HepG2 (cell line): ENCODE measurements around the gene ZNF687. TPM values are rescaled to one million over a fixed set of nuclear protein-coding genes. Genes with fewer than 3 reads are reported as not detected.

ENCODE experiments used
- BHLHE40 ChIP-seq: IDR thresholded peaks from 2 replicates; pipeline ENCODE4 v1.6.1; 2011; ENCODE audit warnings: low read length, improper control_type of control experiment
- DR1 ChIP-seq: sonication (generic); formaldehyde crosslinking; IDR thresholded peaks from 2 replicates; pipeline ENCODE4 v1.8.0; 2021; ENCODE audit warnings: mild to moderate bottlenecking, missing genetic modification reagents, inconsistent platforms
- ETS1 ChIP-seq: sonication (generic); formaldehyde crosslinking; IDR thresholded peaks from 2 replicates; pipeline ENCODE4 v1.4.0; 2020; ENCODE audit warnings: missing genetic modification reagents
- FIP1L1 ChIP-seq: fragments of 200-400 bp; formaldehyde crosslinking; IDR thresholded peaks from 2 replicates; pipeline ENCODE4 v1.6.1; 2018; ENCODE audit warnings: low read depth, mild to moderate bottlenecking, low read length, moderate library complexity, borderline replicate concordance; ENCODE audit not compliant: insufficient read depth
- JUN ChIP-seq: sonication (generic); formaldehyde crosslinking; IDR thresholded peaks from 2 replicates; pipeline ENCODE4 v1.4.0; 2020; ENCODE audit warnings: mild to moderate bottlenecking, missing genetic modification reagents
- KLF6 ChIP-seq: IDR thresholded peaks from 2 replicates; pipeline ENCODE4 v1.8.0; 2016; ENCODE audit warnings: missing biosample characterization, missing genetic modification reagents
- MAFF ChIP-seq: IDR thresholded peaks from 2 replicates; pipeline ENCODE4 v1.6.1; 2011; ENCODE audit warnings: low read depth, low read length, improper control_type of control experiment
- MAZ ChIP-seq, 2 experiments: sonication (generic) in 1 of 2; formaldehyde crosslinking in 1 of 2; IDR thresholded peaks; 2 replicates each; pipeline versions ENCODE4 v1.5.0 to v1.6.1; 2012 to 2020; ENCODE audit warnings: low read depth in 2 of 2, mild to moderate bottlenecking in 2 of 2, borderline replicate concordance in 1 of 2, improper control_type of control experiment in 1 of 2, low read length in 1 of 2, missing genetic modification reagents in 1 of 2, moderate library complexity in 1 of 2
- MEIS2 ChIP-seq: sonication (generic); formaldehyde crosslinking; IDR thresholded peaks from 2 replicates; pipeline ENCODE4 v1.9.0; 2021; ENCODE audit warnings: mild to moderate bottlenecking, missing genetic modification reagents
- RAD51 ChIP-seq: fragments of 450-650 bp; IDR thresholded peaks from 2 replicates; pipeline ENCODE4 v1.6.1; 2016; ENCODE audit warnings: borderline replicate concordance
- REXO4 ChIP-seq: sonication (generic); formaldehyde crosslinking; IDR thresholded peaks from 2 replicates; pipeline ENCODE4 v1.8.0; 2022; ENCODE audit warnings: missing genetic modification reagents, mild to moderate bottlenecking, borderline replicate concordance
- SMC3 ChIP-seq: IDR thresholded peaks from 2 replicates; pipeline ENCODE4 v1.6.1; 2011; ENCODE audit warnings: low read length, improper control_type of control experiment
- SOX13 ChIP-seq, 3 experiments: fragments of 450-650 bp in 1 of 3; sonication (generic) in 1 of 3; formaldehyde crosslinking in 1 of 3; IDR thresholded peaks in 2 of 3; conservative IDR thresholded peaks in 1 of 3; 2 replicates each; pipeline versions ENCODE4 v1.5.0 to v1.6.1; 2016 to 2020; ENCODE audit warnings: antibody characterized with exemption in 1 of 3, mild to moderate bottlenecking in 1 of 3, missing compliant biosample characterization in 1 of 3, missing genetic modification reagents in 1 of 3, moderate library complexity in 1 of 3
- SRF ChIP-seq: IDR thresholded peaks from 2 replicates; pipeline ENCODE4 v1.6.1; 2011; ENCODE audit warnings: mild to moderate bottlenecking, low read depth, low read length, moderate library complexity
- TBP ChIP-seq: sonication (generic); formaldehyde crosslinking; IDR thresholded peaks from 2 replicates; pipeline ENCODE4 v1.5.0; 2020; ENCODE audit warnings: missing genetic modification reagents
- TCF12 ChIP-seq, 2 experiments: fragments of 450-650 bp in 1 of 2; sonication (generic) in 1 of 2; formaldehyde crosslinking in 1 of 2; IDR thresholded peaks; 2 replicates each; pipeline versions ENCODE4 v1.6.1 to v1.8.0; 2017 to 2022; ENCODE audit warnings: antibody characterized with exemption in 1 of 2, mild to moderate bottlenecking in 1 of 2, missing genetic modification reagents in 1 of 2, moderate library complexity in 1 of 2
- TCF7L2 ChIP-seq: IDR thresholded peaks from 2 replicates; pipeline ENCODE4 v1.6.1; 2011; ENCODE audit warnings: mild to moderate bottlenecking, low read depth, low read length, moderate library complexity
- ZMYM2 ChIP-seq: sonication (generic); formaldehyde crosslinking; IDR thresholded peaks from 2 replicates; pipeline ENCODE4 v1.8.0; 2022; ENCODE audit warnings: mild to moderate bottlenecking, missing genetic modification reagents
- ZNF101 ChIP-seq: sonication (generic); formaldehyde crosslinking; IDR thresholded peaks from 2 replicates; pipeline ENCODE4 v1.4.0; 2020; ENCODE audit warnings: mild to moderate bottlenecking, low read depth, missing genetic modification reagents, borderline replicate concordance
- ZNF264 ChIP-seq: sonication (generic); formaldehyde crosslinking; IDR thresholded peaks from 2 replicates; pipeline ENCODE4 v1.4.0; 2020; ENCODE audit warnings: missing genetic modification reagents
- ZNF441 ChIP-seq: sonication (generic); formaldehyde crosslinking; IDR thresholded peaks from 2 replicates; pipeline ENCODE4 v1.7.0; 2021; ENCODE audit warnings: missing genetic modification reagents, borderline replicate concordance
- ZNF577 ChIP-seq: sonication (generic); formaldehyde crosslinking; IDR thresholded peaks from 2 replicates; pipeline ENCODE4 v1.4.0; 2020; ENCODE audit warnings: mild to moderate bottlenecking, low read depth, missing genetic modification reagents, borderline replicate concordance
- ZNF619 ChIP-seq: sonication (generic); formaldehyde crosslinking; IDR thresholded peaks from 2 replicates; pipeline ENCODE4 v1.4.0; 2020; ENCODE audit warnings: mild to moderate bottlenecking, missing genetic modification reagents
- ZNF784 ChIP-seq: sonication (generic); formaldehyde crosslinking; IDR thresholded peaks from 2 replicates; pipeline ENCODE4 v1.5.1; 2020; ENCODE audit warnings: missing genetic modification reagents, mild to moderate bottlenecking, borderline replicate concordance
- ZNF816 ChIP-seq: sonication (generic); formaldehyde crosslinking; IDR thresholded peaks from 2 replicates; pipeline ENCODE4 v1.8.0; 2022; ENCODE audit warnings: missing genetic modification reagents, mild to moderate bottlenecking, borderline replicate concordance
- ZZZ3 ChIP-seq: sonication (generic); formaldehyde crosslinking; IDR thresholded peaks from 2 replicates; pipeline ENCODE4 v1.4.0; 2020; ENCODE audit warnings: missing genetic modification reagents, mild to moderate bottlenecking, borderline replicate concordance
- polyA plus RNA-seq, 8 experiments: library from polyadenylated mRNA; depleted of rRNA in 3 of 8; stranded (reverse) in 7 of 8; unstranded in 1 of 8; fragments of >200 nt; fragmentation: Illumina TruSeq in 4 of 8; extraction: Trizol in 4 of 8; gene quantifications; 2 replicates each; pipeline versions ENCODE4 v1.2.1 to v1.2.3, GENCODE V29; 2011 to 2016; ENCODE audit warnings: low read depth in 4 of 8, missing spikeins in 1 of 8, mixed read lengths in 1 of 8; ENCODE audit not compliant: insufficient read depth in 1 of 8
- total RNA-seq, 5 experiments: library from RNA; depleted of rRNA; stranded (reverse); fragments of >200 nt; fragmentation: Illumina TruSeq; extraction: Trizol; gene quantifications; 2 replicates each; pipeline ENCODE4 v1.2.3, GENCODE V29; 2016; ENCODE audit warnings: low read depth in 1 of 5

ZNF687 gene
- total and polyA plus RNA-seq, 2 of the 13 experiments (the other 11 are each of a cell fraction or from before 2014, with no cell fraction given): 14.1 to 16.5 TPM

DNA sequence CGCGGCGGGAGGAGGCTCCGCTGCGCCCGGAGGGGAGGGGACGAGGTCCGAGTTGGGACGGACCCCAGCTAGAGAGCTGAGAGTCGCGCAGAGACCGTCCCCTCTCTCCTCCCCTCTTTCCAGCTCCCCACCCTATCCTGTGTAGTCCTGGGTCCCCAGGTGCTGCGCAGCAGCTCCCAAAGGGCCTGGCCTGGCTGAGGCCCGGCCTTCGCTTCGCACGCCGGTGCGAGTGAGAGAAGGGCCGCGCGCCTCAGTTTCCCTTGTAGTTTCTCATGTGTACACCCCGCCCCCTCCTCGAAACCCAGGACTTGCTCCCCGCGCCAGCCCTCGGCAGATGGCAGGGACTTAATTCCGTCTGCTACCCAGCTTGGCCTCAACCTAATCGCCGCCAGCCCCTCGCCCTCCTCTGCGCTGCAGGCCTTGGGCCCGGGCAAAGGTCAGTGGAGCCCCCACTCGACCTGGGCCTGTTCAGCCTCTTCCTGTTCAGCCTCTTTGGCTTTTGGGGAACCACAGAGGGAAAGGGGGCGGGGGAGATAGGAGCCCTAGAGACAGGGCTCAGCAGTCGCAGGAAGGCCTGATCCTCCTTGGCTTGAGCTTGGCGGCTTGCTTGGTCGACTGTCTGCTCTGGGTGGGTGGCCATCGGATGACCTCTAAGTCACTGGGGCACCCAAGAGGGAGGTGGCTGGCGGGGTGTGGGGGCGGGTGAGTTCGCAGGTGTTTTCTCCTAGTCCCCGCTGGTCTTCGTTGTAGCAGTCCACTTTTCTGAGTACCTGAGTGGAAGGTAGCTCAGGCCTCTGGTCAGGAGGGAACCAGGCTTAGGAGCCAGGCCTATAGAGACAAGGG lies 1.0 kb downstream of the ZNF687 start (continued):
- TF ChIP-seq DR1 (CRISPR knock-in tag): 0 out of 2 replicates have a peak, but pooled peaks have one; percentile 32
- no peak for TF ChIP-seq SOX13 (IDR thresholded peaks at IDR 0.05)
- no peak for TF ChIP-seq SOX13 (CRISPR knock-in tag; conservative IDR thresholded peaks at IDR 0.05 in 1 of 2, IDR thresholded peaks at IDR 0.05 in 1 of 2)
- peak; percentile 9; the same call in 1 of the 2 replicates for TF ChIP-seq REXO4 (CRISPR knock-in tag)
- TF ChIP-seq ZNF441: 0 out of 2 replicates have a peak, but pooled peaks have one; percentile 59
- no peak for TF ChIP-seq ZNF577 (CRISPR knock-in tag)
- TF ChIP-seq JUN: no peak
- TF ChIP-seq TCF7L2: no peak
- no peak for TF ChIP-seq RAD51
- TF ChIP-seq SMC3: no peak
- TF ChIP-seq MEIS2 (CRISPR knock-in tag): no peak
- TF ChIP-seq KLF6: no peak
- TF ChIP-seq ZNF101 (CRISPR knock-in tag): no peak
- no peak for TF ChIP-seq ZNF784 (CRISPR knock-in tag)
- TF ChIP-seq ZNF264: no peak
- TF ChIP-seq ZZZ3 (CRISPR knock-in tag): no peak
- 0 out of 2 replicates have a peak, but pooled peaks have one; percentile 21 for TF ChIP-seq MAZ (IDR thresholded peaks at IDR 0.05; ENCODE audit: borderline replicate concordance, low read depth, low read length)
- TF ChIP-seq MAZ (CRISPR knock-in tag; IDR thresholded peaks at IDR 0.05; ENCODE audit: low read depth): 0 out of 2 replicates have a peak, but pooled peaks have one; percentile 30
- TF ChIP-seq BHLHE40: no peak
- no peak for TF ChIP-seq ZNF816
- TF ChIP-seq ZNF619: no peak
- TF ChIP-seq ETS1 (CRISPR knock-in tag): no peak
- 0 out of 2 replicates have a peak, but pooled peaks have one; percentile 28 for TF ChIP-seq FIP1L1
- no peak for TF ChIP-seq MAFF
- TF ChIP-seq TCF12 (IDR thresholded peaks at IDR 0.05): no peak
- TF ChIP-seq TCF12 (CRISPR knock-in tag; IDR thresholded peaks at IDR 0.05): no peak
- no peak for TF ChIP-seq SRF
- TF ChIP-seq ZMYM2 (CRISPR knock-in tag): no peak
- TF ChIP-seq TBP (CRISPR knock-in tag): no peak
